NCI-H1436 (cell line): ENCODE results near the gene DLL4.

Experiments
- DNase-seq: peaks from one replicate; lab custom pipeline; 2025; lab: John Stamatoyannopoulos, UW

Gene DLL4

DNA sequence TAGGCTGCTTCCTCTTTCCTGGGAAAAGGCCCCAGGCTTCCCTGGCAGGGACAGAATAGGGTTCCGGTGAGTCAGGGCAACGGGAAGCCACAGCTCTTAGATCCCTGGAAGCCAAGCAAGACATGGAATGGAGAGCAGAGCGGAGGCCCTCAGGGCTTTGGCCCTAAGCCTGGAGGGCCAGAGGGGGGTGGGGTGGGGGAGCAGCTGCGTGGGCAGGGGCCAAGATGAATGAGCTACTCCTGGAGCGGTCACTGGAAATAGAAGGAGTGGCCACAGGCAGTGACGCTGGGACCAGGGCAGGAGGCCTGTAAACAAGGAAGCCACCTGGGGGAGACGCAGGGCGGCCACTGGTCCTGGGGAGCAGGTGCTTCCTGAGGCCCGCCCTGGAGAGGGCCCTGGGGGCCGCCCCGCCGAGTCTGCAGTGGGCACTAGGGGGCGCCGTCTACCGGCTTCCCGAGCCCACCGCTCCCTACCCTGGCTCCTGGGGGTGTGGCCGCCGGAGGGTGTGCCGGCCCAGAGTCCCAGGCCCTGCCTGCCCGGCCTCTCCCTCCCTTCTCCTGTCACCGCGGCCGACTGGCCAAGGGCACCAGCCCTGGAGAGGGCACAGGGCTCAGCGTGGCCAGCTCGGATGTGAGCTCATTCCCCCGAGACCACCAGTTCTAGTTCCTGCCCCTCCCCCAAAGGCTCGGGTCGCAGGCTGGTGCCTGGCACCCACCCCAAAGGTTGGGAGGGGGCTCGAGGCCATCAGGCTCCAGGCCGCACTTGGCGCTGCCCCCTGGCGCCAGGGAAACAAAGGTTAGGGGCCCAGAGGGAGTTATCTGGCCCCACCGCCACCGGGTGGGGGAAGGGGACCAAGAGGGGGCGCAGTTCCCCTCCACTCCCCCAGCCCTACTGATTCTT lies 22.8 kb upstream of the DLL4 start:
- DNase-seq: peak; percentile 84

DNA sequence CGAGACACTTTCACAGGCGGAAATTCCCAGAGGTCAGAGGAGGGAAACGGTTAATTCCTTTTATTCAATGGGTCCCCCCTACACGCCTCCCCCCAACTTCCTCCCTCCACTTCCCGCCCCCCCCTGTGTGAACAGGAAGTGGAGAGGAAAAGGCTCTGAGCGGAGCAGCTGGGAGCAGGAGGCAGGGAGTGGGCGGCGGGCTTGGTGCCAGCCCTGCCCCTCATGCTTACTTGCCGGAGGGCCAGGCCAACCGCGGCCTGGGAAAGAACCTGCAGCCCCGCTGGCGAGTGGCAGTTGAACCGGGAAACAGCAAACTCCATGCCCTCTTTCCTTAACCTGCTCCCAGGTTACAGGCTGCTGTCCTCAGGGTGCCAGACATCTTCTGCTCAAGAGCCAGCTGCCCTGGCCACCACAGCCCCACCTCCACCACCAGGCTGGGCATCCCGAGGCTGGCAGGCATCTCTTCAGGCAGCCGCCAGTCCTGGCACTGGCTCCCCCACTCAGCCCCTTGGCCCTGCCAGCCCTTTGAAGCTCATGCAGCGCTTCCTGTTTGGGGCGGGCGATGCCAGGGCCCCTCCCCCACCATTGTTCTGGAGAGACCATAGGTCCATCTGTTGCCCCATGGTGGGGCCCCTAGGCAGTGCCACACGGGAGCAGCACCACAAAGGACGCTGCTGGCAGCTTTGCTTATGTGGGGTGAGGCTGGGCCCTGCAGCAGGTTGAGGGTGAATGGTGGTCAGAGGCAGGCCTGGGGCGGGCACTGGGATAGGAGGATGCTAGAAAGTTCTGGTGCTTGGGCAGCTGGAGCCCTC lies 21.9 kb upstream of the DLL4 start:
- DNase-seq: peak; percentile 23

DNA sequence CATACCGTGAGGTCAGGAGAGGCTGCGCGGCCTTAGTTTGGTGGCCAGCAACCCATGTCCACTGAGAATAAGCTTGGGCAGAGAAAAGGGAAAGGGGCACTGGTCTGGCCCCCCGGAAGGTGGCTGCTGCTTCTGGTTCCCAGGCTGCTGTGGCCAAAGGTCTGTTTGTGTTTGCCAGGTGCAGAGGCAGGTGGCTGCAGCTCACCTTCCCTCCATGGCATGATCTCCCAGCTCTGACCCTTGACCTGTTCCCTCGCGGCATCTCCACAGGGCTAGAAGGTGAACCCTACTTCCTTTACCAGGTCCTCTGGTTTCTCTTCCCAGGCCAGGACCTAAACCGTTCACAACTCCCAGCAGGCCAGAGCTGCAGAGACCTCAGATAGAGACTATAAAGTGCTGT lies 21.0 kb upstream of the DLL4 start:
- no peak for DNase-seq

DNA sequence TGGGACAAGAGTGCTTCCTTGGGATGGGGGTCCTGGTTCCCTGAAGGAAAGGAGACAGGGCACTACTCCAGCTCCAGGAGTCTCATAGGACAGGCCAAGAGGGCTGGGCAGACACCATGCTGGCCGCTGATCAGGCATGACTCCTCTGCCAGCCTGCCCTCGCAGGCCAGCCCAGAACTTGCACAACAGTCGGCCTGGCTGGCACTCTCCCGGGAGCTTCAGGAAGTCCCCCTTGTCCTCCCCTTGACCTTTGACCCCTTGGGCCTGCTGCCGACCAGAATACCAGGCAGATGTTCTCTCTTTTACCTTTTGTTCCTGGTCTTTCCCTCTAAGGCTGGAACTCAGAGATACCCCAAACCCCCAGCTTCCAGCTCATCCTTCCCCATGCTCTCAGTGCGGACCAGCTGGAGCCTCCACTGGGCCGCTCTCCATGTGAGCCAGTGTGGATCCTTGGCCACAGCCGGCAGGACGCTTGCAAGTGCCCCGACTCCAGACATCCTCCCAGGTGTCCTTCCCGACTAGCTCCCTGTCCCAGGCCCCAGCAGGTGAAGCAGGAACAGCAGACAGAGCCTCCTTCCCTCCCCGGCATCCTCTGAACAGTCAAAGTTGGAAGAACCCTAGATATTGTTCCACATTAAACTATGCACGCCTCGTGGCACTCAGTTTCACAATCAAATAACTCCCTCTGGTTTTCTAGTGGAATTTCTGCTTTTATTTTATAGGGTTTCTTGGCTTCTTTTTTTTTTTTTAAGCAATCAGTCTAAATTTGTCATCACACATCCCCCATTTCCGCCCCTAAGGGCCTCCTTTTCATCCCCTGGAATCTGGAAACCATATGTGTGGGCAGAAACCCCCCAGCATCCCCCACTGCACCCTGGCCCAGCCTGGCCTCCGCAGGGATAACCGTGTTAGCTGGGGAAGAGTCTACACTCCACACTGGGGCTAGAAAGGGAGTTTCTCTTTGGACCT lies 19.2 kb upstream of the DLL4 start:
- no peak for DNase-seq

DNA sequence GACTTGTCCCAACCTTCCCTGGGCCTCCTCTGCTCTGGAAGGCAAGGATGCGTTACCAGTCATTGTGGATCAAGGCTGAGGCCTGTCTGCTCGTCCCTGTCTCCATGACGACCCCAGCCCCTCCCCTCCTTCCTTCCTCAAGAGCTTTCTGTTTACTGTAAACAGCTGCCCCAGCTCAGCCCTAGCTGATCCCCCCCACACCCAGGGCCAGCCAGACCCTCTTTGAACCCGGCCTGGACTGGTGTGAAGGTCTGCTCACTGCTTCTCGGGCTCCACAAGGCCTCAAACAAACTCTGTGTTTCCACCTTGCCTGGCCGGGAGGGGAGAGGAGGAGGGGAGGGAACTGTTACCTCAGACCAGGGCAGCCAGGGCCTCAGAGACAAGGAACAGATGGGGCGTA lies 18.0 kb upstream of the DLL4 start:
- peak; percentile 6 for DNase-seq

DNA sequence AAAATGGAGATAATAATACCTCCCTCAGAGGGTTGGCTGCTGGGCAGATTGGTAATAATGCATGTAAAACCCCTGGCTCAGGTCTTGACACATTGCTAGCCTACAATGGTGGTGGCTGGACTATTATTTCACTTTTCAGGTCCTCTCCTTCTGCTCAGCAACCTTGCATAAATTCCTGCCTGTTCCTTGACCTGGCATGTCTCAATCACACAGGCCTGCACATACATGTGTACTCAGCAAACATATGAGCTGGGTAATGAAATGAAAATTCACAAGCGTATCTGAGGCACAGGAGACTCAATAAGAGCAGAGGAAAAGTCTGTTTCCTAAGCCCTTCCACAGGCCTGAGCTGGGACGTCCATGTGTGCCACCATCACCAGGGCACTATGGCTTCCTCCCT lies 17.4 kb upstream of the DLL4 start:
- no peak for DNase-seq

DNA sequence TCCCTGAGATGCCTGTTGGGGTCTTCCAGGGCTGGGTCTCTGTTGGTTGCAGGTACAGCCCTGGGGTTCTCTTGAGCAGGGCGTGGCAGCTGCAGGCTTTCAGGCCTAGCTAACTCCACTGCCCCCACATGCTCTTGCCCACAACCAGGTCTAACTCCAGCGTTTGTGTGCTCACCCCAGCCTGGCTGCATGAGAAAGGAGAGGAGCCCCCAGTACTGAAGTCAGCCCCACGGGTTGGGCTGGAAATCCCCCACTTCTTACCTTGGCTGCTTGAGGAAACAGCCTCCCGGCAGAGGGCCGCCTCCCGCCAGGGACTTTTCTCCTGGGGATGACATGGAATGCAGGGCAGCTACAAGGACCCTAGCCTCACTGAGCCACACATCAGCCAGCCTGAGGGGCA lies 16.7 kb upstream of the DLL4 start:
- DNase-seq: no peak

DNA sequence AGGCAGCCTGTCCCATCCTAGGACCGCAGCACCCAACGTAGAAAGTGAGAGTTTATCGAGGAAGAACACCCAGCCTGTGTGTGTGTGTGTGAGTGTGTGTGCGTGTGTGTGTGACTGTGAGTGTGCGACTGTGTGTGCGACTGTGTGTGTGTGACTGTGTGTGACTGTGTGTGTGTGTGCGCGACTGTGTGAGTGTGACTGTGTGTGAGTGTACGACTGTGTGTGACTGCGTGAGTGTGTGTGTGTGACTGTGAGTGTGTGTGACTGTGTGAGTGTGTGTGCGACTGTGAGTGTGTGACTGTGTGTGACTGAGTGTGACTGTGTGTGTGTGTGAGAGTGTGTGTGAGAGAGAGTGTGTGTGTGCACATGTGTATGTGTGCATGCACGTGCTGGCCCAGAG lies 15.1 kb upstream of the DLL4 start:
- no peak for DNase-seq

DNA sequence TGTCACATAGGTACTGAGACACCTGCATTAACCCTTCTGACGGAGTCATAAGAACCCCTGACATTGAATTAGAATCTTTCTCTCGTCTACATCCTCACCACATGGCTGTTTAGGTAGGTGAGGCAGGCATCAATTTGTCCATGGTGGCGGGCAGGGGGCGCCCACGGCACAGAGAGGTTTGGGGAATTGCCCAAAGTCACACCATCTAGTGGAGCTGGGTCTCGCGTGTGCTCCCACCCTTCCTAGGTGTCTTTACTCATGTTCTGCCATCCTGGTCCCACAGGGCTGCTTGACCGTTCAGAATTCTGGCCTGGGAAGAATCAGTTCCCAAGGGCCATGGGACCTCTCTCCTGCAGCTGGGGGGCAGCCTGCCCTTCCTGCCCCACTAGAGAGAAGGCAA lies 14.7 kb upstream of the DLL4 start:
- DNase-seq: no peak

DNA sequence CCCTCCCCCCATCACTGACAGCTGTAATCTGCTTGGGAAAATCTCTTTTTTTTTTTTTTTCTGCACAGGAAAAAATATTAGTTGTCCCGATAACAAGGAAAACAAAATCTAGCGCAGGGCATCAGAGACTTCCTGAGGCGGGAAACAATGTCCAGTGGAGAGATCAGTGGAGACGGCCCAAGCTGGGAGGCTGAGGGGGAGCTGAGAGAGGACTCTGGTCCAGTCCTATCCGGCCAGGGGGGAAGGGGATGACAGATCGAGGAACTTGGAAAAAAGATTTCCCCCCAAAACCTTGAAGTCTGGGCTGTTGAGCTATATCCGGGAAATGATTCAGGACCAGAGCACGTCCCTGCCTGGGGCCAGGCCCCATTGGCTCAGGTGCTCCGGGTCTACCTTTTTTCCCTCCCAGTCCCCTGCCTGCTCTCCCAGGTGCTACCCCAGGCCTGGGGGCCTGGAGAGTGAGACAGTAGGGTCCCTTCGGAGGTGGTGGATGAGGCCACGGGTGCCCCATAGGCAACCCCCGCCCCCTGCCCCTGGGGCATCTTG lies 14.0 kb upstream of the DLL4 start:
- no peak for DNase-seq

DNA sequence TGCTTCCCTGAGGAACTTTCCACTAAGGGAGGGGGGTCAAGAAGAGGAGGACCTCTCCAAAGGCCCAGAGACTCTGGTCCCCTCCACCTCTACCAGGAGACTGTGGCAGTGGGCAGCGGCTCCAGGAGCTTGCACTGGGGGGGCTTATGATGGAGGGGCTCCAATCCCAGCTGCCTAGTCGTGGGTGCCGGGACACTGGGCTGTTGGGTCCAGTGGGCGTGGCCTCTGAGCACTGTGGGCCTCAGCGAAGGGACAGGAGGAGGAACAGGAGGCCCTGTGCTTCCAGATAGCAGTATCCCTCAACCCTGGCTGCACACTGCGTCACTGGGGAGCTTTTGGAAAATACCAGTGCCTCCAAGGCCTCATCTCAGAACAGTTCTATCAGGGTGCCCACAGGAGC lies 13.5 kb upstream of the DLL4 start:
- no peak for DNase-seq

DNA sequence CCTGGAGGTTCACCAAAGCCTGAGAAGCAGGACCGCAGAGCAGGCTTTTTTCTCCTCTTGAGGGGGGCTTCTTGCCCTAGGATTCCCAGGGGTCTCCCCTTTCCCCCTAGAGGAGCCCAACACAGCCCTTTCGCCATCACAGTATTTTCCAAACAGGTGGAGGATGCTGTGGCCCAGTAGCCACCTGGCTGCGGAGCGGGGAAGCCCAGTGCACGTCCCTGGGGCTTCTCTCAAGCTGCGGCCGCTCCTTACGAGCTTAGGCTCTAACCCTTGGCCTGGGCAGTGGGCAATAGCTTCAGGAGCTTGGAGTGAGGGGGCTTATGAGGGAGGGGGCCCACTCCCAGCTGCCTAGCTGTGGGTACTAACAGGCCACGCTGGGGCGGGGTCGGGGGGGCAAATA lies 11.6 kb upstream of the DLL4 start:
- no peak for DNase-seq

DNA sequence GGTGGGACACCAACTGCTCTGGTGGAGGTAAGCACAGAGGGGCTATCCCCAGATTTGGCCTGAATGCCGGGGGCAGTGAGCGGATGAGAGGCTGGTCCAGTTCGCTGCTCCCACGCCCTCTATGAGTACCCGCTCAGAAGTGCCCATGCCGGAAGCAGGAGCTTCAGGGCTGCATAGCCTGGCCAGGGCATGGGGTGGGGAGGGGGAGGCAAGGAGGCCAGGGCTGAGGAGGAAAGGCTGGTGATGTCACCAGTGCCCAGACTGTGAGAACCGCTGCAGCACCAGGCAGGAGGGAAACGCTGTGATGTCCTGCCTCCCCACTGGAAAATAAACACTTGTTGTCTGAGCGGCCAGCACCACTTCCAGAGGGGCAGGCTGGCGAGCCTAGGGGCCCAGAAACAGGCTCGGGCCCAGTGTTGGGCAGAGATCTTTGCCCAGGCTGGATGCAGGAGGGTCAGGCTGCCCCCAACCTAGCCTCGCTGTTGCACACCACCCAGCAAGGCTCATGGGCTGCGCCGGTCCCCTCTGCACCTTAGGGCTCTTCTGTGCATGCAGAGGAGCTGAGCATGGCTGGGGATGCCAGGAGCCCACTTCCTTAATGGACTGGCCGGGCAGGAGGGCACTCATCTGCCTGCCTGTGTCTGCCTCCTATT lies 10.9 kb upstream of the DLL4 start:
- DNase-seq: peak; percentile 25

DNA sequence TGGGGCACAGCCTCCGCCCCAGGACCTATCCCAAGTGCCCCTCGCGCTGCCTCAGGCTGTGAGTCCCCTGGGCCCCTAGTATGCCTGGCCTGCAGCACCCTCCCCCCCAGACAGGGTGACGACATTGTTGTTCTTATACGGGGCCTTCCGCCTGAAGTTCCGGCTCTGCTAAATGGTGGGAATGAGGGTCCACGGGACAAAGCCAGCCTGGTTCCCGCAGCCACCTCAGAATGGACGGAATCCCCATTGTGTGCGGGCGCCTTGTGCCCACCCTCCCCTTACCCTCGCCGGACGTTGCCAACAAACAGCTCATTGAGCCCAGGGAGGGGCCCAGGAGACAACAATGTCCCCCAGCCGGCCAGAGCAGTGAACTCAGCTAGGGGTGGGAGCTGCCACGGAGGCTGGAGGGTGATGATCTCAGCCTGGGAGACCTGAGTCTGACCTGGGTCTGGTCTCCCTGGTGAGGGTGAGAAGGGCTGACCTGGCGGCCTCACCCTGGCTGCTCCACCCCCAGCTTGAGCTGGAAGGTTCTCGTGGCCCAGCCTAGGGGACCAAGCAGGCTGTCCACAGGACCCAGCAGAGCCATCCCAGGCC lies 10.2 kb upstream of the DLL4 start:
- peak; percentile 48 for DNase-seq

DNA sequence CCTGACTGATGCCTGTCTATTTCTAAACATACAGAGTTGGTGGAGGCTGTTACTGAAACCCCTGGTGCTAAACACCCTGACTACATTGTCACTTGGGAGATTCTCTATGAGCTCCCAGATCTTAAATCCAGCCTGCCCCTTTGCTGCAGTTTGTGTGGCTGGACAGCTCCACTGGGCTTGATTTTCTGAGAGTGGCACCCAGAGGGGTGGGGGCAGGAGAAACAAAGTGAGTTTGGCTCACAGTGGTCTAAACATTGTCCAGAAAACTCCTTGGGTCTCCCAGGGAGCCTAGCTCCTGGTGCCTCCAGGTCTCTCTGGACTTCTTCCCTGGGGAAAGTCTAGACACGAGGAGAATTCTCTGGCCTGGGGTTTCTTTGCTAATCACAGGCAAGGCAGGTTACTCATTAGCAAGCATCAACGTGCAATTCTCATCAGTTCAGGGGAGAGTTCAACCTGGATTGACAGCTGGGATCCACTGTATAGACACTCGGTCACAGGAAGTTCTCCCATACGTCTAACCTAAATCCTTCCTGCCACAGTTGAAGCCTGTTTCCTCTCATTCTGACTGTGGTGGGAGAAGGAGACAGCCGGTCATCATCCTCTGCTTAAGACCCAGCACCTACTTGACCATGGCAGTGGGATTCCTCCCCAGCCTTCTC lies 7.1 kb upstream of the DLL4 start:
- no peak for DNase-seq

DNA sequence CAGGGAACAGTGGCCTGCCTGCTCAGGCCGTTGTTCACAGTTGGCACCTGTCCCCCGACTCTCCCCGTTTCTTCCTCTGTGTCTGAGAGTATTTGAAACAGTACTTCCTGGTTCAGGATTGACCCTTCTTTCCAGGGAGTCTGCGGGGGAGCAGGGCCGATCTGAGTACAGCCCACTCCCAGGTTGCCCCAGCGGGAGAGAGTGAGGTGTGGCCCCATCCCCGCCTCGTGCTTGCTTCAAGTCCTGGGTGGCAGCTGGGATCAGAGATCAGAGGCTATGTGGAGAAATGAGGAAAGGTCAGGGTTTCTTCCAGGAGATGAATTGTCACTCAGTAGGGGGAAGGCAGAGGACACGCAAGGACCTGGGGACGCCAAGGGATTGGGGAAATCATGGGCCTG lies 6.5 kb upstream of the DLL4 start:
- DNase-seq: no peak

DNA sequence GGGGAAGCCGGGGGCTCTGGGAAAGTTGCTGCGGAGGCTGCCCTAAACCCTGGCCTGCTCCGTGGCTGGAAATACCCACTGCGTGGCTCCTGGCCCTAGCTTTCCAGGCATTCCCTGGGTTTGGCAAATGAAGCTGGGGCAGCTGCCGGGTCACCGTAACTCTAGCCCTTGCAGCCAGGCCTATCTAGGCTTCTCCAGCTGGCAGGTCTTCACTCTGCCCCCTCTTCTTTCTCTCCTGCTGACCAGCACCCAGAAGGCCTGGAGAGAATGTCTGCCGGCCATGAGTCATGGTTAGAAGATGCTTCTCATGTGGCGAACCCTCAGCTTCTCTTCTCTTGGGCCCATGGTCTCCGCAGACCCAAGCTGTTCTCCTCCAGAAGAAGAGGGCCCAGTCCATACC lies 5.6 kb upstream of the DLL4 start:
- DNase-seq: no peak

DNA sequence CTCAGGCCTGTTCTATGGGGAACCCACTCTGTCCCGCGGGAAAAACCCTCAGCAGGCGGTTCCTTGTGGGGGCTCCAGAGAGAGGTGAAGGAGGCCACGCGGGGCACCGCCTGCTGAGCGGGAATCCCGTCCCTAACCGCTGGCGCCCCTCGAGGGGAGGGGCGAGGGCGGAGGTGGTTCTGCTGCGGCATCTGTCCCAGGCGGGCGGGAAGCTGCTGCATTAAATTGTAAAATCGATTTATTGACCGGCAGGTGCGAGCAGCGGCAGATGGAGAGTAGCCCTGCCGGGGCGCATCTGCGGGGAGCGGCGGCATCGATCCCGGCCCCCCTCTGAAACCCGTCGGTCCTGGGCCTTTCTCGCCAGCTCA lies 3.7 kb upstream of the DLL4 start:
- DNase-seq: peak; percentile 44

DNA sequence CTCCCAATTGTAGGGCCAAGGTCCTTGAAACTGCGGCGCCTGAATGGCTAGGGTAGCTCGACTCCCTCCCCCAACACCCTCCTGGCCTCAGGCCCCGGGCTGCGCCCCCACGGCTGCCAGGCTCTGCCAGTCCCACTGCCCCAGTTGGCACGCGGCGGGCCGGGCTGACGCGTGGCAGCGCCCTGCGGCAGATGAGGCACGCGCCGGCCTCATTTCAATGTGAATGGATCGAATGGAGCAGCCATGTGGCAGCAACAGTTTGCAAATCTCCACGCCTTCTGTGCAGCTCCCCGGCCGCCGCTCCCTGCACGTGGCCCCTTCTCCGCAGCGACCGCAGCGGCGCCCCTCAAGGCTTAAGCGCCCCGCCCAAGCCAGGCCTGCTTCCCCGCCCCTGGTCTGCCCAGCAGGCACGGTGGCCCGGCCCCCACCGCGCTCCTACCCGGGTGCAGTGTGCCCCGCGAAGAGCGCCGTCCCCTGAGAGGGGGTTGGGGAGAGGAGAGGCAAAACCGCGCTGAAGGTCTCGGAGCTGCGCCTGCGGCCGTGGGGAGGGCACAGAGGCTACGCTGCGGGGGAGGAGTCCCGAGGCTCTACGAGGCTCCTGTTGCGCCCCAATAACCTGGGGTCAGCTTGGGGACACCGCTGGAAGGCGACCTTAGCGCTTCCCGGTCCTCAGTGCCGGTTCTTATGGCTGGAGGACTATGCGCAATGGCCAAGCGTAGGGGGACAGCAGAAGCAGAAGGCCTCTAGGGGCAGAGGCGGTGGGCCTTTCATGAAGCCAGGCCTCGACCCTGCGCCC lies 3.1 kb upstream of the DLL4 start:
- peak; percentile 44 for DNase-seq
